Measurements from ENCODE around the gene LGALS3.

Gene LGALS3

GRCh38 chr14:55190906-55191202, 61.8 kb downstream of the LGALS3 start:
- DNase-seq (ENCODE audit: low read depth in 2 of 2, low spot score in 1 of 2), result no peak

- peak; percentile 61 to 75 for DNase-seq (ENCODE audit: low read depth in 2 of 2, low spot score in 1 of 2)
Measured at GRCh38 chr14:55191203-55192053, 62.4 kb downstream of the LGALS3 start, which contains the start of gene DLGAP5. Gene DLGAP5, minus strand, starts transcription at chr14:55191585. Its CDS starts 2,406 bp downstream, at chr14:55189179.

- DNase-seq (ENCODE audit: low read depth in 2 of 2, low spot score in 1 of 2), result no peak
Measured at GRCh38 chr14:55192054-55192621, 63.1 kb downstream of the LGALS3 start.

GRCh38 chr14:55194656-55195355, 65.8 kb downstream of the LGALS3 start:
- no peak for DNase-seq (ENCODE audit: low read depth in 2 of 2, low spot score in 1 of 2)
